ENCODE measurements around the gene TRANK1.
"Not testable (repeated sequence)": the region's sequence is repeated elsewhere in the genome, so short reads cannot be mapped to it uniquely, and the experiment has no call there.

Gene TRANK1

DNA sequence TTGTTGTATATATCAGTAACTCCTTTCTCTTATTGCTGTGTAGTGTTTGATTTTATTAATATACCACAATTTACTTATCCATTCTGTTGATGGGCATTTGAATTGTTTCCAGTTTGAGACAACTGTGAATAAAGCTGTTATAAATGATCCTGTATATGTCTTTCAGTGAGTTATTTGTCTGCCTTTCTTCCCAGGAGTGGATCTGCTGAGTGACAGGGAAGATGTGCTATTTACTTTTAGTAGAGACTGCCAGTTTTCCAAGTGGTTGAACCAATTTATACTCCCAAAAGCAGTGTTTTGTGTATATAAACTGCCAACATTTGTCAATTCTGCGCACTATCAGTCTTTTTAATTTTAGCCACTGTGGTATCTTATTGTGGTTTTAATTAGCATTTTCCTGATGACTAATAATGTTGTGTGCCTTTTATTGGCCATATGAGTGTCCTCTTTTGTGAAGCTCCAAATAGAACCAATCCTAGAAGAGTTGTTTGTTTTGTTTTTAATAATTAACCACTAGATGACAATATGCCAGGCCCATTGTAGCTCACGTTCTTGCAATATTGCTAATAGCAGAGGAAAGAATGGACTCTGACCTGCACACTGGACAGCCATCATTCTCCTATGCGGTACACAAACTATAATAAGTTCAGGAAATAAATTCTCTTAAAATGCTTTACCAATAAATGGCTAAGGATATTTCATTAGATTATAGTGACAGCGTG is 25.3 kb downstream of the TRANK1 start:
- no peak for DNase-seq (ENCODE audit: low read depth)

DNA sequence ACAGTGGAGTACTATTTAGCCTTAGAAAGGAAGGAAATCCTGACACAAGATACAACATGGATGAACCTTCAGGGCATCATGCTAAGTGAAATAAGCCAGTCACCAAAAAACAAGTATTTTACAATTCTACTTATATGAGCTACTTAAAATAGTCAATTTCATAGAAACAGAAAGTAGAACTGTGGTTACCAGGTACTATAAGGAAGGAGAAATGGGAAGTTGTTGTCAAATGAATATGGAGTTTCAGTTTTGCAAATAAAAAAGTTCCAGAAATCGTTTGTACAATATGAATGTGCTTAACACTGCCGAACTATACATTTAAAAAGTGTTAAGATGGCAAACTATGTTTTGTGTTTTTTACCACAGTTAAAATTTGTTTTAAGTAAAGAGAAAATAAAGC is 26.8 kb downstream of the TRANK1 start:
- no peak for DNase-seq (ENCODE audit: low read depth)

DNA sequence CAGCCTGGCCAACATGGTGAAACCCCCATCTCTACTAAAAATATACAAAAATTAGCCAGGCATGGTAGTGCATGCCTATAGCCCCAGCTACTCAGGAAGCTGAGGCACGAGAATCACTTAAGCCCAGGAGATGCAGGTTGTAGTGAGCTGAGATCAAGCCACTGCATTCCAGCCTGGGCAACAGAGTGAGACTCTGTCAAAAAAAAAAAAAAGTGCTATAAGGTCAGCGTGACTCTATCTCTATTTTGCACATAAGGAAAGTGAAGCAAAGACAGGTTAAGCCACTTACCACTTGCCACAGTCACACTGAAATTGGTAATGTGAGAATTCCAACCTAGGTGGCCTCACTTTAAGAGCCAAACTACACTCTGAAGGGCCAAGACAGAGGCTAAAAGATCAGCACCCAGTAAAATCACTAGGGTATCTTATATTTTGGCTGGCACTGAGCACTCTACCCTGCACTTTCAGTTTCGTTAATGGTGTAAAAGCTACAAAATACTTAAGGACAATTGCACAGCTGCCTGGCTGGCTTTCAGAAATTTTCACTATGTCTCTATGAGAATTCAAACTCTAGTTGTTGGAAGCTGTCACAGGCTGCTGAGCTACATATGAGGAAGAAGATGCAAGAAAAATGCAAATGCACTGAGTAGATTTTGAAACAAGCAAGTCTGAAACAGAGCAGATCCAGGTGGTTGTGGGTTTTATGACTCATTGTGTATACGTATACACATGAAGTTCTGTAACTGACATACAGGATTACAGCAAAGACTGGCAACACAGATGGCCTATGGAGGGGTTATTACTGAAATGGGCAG is 32.7 kb downstream of the TRANK1 start:
- DNase-seq (ENCODE audit: low read depth): no peak

- DNase-seq (ENCODE audit: low read depth): no peak
These were observed 35.2 kb downstream of the TRANK1 start for GRCh38 chr3:36909666-36910065.

GRCh38 chr3:36909181-36909580 is 35.7 kb downstream of the TRANK1 start:
- DNase-seq (ENCODE audit: low read depth): no peak

DNA sequence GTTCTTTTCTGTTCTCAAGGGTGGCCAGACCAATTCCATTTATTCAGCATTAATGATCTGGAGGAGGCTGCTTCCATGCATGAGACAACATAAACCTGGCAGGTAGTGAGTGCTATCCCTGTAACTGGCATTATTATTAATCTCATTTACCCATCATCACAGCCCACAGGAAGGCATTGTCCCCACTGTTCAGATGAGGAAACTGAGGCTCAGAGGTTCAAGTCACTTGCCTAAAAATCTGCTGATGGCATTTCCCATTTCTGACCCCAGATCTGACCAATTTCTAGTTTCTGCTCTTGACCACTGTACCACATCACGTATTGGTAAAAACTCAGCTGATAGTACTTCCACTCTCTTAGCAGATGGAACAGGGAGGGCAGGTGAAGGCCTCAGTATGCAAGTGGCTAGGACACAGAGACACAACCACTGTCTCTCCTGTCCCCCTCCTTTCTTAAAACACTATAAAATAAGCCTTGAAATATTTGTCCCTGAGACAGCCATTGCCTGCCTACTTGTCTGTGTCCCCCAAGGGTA is 36.1 kb downstream of the TRANK1 start:
- no peak for DNase-seq (ENCODE audit: low read depth)

- DNase-seq (ENCODE audit: low read depth): peak; percentile 55
These were observed 36.8 kb downstream of the TRANK1 start for GRCh38 chr3:36907911-36908646.

GRCh38 chr3:36906504-36907149 is 38.2 kb downstream of the TRANK1 start:
- DNase-seq (ENCODE audit: low read depth): no peak

DNA sequence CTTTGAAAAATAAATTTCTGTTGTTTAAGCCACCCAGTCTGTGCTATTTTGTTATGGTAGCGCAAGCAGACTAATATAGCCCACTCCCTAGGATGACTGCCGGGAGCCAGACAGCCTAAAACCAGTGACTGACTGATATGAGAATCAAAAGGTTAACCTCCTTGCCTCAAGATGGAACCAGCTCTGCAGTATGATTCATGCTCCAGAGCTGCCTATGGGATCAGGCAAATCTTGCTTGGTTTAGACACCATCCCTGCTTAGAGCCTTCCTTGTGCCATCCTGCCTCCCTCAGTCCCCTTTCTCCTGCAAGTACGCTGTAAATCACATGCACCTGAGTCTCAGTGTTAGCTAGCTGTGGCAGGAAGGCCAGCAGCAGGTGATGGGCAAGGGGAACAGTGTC is 39.3 kb downstream of the TRANK1 start:
- no peak for DNase-seq (ENCODE audit: low read depth)

GRCh38 chr3:36904641-36905040 is 40.2 kb downstream of the TRANK1 start:
- DNase-seq (ENCODE audit: low read depth): no peak

GRCh38 chr3:36904065-36904464 is 40.8 kb downstream of the TRANK1 start:
- DNase-seq (ENCODE audit: low read depth): not testable (repeated sequence)

DNA sequence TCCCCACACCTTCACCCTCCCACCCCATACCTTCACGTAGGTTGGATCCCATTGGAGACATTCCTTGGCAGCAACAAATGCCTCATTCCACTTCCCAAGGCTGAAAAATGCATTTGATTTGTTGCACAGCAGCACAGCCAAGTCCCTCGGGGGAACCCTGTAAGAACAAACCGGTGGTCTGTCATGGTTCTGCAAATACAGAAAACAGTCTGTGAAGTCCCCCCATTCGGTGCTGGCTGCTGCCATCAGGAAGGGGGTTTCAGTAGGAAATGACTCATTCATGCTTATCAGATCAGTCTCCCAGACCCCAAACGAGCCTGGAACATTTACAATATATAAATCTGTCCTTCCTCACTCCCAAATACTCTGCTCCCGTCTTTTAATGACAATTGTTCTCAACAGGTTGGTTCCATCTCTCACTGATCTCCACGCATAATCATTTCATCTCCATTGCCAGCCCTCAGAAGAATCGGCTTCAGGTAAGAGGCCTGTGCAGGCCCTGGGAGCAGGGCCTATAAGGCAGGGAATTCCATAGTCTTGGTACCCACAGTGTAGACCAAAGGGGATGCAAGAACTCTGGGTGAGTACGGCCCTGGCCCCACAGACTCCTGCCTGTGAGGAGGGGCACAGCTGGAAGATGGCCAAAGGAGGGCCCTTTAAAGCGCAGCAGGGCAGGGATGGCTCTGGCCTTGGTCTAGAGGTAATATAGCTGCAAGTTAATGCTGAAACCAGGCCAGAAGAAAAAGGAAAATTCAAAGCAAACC is 41.6 kb downstream of the TRANK1 start:
- no peak for DNase-seq (ENCODE audit: low read depth)

- no peak for DNase-seq (ENCODE audit: low read depth)
These were observed 43.3 kb downstream of the TRANK1 start for GRCh38 chr3:36901588-36901987.

DNA sequence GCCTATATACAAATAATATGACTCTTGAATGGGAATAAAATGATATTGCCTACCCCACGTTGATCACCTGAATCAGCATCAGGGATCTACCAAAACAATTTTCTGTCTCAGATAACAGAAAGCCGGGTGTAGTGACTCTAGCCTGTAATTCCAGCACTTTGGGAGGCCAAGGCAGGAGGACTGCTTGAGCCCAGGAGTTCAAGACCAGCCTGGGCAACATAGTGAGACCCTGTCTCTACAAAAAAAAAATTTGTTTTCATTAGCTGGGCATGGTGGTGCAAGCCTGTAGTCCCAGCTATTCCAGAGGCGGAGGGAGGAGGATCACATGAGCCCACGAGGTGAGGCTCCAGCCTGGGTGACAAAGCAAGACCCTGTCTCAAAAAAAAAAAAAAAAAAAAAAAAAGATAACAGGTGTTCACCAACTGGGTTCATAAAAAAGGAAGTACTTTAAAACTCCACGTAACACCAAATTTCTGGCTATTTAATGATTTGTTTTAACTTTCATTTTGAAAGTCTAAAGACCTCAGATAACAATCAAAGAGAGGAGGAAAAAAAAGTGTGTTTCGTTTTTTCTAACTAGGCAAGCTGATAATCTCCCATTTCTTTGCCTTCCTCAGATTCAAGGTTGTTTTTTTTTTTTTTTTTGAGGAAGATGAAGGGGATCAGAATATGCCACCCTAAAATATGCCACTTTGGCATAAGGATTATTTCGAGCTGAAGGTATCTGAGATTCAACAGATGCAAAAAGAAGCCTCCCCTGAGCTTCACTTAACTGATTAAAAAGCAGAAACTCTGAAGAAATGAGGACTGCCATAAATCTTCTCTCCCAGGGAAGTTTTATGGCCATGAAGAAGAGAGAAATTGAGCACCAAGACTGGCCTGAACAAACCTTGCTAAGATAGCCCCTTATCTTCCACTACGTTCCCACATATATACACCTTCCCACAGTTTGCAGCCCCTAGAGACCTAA is 44.1 kb downstream of the TRANK1 start:
- no peak for DNase-seq (ENCODE audit: low read depth)

DNA sequence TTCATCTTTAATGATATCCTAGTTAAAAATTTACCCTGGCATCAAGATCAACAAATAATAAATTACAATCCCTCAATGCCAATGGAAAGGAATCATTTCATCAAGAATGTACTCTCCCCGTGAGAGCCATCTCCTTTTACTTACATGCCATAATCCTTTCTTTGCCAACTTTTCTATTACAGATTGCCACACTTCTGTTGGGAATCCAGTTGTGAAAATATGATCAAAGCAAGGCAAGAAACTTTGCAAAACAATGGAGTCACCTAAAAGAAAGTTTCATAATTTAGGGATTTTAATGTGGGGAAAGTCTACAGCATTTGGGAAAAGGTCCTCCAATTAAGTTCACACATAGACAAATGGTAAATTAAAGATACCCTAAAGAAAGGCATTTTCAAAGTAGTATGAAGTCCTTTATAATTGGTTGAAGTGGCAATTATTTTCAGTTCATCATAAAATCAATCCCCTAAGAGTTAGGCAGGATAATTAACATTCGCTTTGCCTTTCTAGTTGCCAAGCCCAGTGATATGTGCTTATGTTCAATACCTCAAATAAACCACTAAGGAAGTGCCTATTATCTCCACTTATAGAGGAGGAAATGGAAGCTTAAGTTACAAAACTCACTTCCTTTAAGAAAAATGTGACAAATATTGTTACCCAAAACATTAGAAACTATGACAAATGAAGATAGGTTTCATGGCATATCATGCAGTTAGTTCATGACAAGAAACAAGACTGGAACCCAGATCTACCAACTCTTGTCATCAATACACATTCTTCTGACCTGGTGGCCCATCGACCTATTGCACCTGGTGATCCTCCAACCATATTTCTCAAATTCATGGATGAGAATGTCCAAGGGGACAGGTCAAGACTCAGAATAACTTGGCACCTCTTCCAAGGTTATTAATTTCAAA is 49.1 kb downstream of the TRANK1 start:
- DNase-seq (ENCODE audit: low read depth): no peak

GRCh38 chr3:36894914-36895313 is 49.9 kb downstream of the TRANK1 start:
- no peak for DNase-seq (ENCODE audit: low read depth)

DNA sequence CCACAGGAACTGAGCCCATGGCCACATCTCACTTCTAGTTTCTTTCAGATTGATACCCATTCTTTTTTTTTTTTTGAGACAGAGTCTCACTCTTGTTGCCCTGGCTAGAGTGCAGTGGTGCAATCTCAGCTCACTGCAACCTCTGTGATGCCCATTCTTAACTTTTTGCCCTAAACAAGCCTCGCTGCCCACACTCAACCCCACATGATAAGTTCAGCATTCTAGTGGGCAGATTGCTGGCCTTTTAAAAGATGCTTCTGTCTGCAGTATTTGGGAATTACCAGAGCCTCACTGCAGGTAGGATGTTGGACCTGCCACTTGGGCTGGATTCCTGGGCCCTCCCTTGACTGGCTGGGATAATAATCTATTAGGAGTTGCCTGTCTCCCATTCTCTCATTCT is 51.0 kb downstream of the TRANK1 start:
- no peak for DNase-seq (ENCODE audit: low read depth)

- no peak for DNase-seq (ENCODE audit: low read depth)
These were observed 51.7 kb downstream of the TRANK1 start for GRCh38 chr3:36893137-36893557.
